ENCODE data around the gene SMYD3.

DNA sequence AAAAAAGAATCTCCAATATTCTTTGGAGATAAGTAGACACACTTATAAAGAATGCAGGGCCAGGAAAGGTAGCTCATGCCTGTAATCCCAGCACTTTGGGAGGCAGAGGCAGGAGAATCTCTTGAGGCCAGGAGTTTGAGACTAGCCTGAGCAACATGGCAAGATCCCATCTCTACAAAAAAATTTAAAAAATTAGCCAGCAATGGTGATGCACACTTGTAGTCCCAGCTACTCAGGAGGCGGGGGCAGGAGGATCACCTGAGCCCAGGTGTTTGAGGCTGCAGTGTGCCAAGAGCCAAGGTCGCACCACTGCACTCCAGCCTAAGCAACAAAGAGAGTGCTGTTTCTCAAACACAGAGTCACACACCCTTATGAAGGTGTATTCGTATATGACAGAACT, 385.0 kb downstream of the SMYD3 start:
- TF ChIP-seq POLR2A (IDR thresholded peaks at IDR 0.05; ENCODE audit: low read length) (no peak), GATA1 (IDR thresholded peaks at IDR 0.05; ENCODE audit: low read depth, low read length) (no peak)
